ENCODE data around the gene STXBP5. TPM values are rescaled to one million over a fixed set of nuclear protein-coding genes. Genes with fewer than 3 reads are reported as not detected.

Gene STXBP5
- total and polyA plus RNA-seq, 2 of the 4 experiments (the other 2 are of a cell fraction), result 13.2 to 46.4 TPM

GRCh38 chr6:147166992-147167391 lies 37.2 kb upstream of the STXBP5 start:
- intact Hi-C loops (cut with micrococcal nuclease), result no loop called here
- no peaks in the 10 kb centered on the region for H3K36me3 ChIP-seq (ENCODE audit: control insufficient read depth, insufficient read depth, low read length)
- in situ Hi-C loops (cut with MboI; ENCODE audit: low sequenced_read_pairs), result no loop called here
- H2BK20ac ChIP-seq (ENCODE audit: low read depth, low read length), result no peak overlapping the region
- H3K56ac ChIP-seq (ENCODE audit: extremely low read depth, insufficient read depth, low read length), result no peak overlapping the region
- H3K9me3 ChIP-seq (ENCODE audit: control insufficient read depth, insufficient read depth, low read length), result no peaks in the 10 kb centered on the region
- H4K5ac ChIP-seq (ENCODE audit: low read depth, low read length), result peak overlapping the region; percentile 79; the same call in 1 of the 2 replicates
- dilution Hi-C loops (cut with HindIII; ENCODE audit: low sequenced_read_pairs, unreplicated experiment), result no loop called here
- no peak overlapping the region for H3K14ac ChIP-seq (replicated peaks; ENCODE audit: low read depth, low read length)
- no peak overlapping the region for H4K91ac ChIP-seq (ENCODE audit: insufficient read depth, low read depth, low read length)
- H3K4me3 ChIP-seq (ENCODE audit: insufficient read depth, low read depth, low read length), result no peak overlapping the region
- H2BK120ac ChIP-seq (ENCODE audit: low read depth, low read length), result 0 out of 2 replicates have a peak overlapping the region, but pooled peaks have one; percentile 90
- H3K27ac ChIP-seq (ENCODE audit: insufficient read depth, low read length), result no peak overlapping the region
- WGBS, 2 experiments (ENCODE audit: extremely low coverage in 2 of 2, insufficient read length in 1 of 2), result no CpG with 5 or more reads among the region's 1 CpG
- no peaks in the 10 kb centered on the region; the same call in 1 of the 2 replicates for H3K9me1 ChIP-seq (ENCODE audit: insufficient read depth, low read length)
- no TSS peak for BruUV-seq (replicated peaks)
- DNase-seq (peak; percentile 35), ATAC-seq (ENCODE audit: low read depth) (no peak)
- H2AK5ac ChIP-seq (ENCODE audit: low read depth, low read length), result no peak overlapping the region
- no peak overlapping the region for H3K9ac ChIP-seq (ENCODE audit: low read depth, low read length)
- H2AK9ac ChIP-seq (replicated peaks; ENCODE audit: low read depth, low read length, poor library complexity), result no peak overlapping the region
- no peaks in the 10 kb centered on the region for H4K20me1 ChIP-seq (ENCODE audit: insufficient read depth, low read length)
- H2BK15ac ChIP-seq (ENCODE audit: low read depth, low read length), result no peak overlapping the region
- peak overlapping the region; percentile 57 to 72; a peak in 2 of 4 replicates for H4K8ac ChIP-seq (ENCODE audit: low read depth in 2 of 2, low read length in 2 of 2)
- no peak overlapping the region; the same call in 1 of the 2 replicates for H3K4ac ChIP-seq (ENCODE audit: low read depth, low read length)
- peak overlapping the region; percentile 72 for H2BK5ac ChIP-seq (ENCODE audit: low read depth, low read length, poor library complexity, severe bottlenecking)
- no peaks in the 10 kb centered on the region for H3K27me3 ChIP-seq (ENCODE audit: control insufficient read depth, insufficient read depth, low read length)
- ChIA-PET CTCF (no interaction called here), POLR2A (ENCODE audit: unreplicated experiment) (no interaction called here)
- TF ChIP-seq MAFK (IDR thresholded peaks at IDR 0.05; ENCODE audit: low read depth, low read length) (no peak), FOS (IDR thresholded peaks at IDR 0.05; ENCODE audit: low read depth, low read length) (peak; percentile 53; the same call in 1 of the 2 replicates)
- H3K4me1 ChIP-seq (ENCODE audit: control insufficient read depth, insufficient read depth, low read length), result peaks cover 12% of the 10 kb centered on the region
- H3K23ac ChIP-seq (ENCODE audit: low read depth, low read length), result no peak overlapping the region; the same call in 1 of the 2 replicates
- no peak overlapping the region for H2AFZ ChIP-seq (replicated peaks; ENCODE audit: low read length, poor library complexity)
- peaks cover 0 to 3% of the 10 kb centered on the region in 2 experiments; a peak in 1 of 4 replicates for H3K79me1 ChIP-seq (ENCODE audit: low read depth in 1 of 2, low read length in 2 of 2)
- H3K18ac ChIP-seq (ENCODE audit: low read depth, low read length), result no peak overlapping the region; the same call in 1 of the 2 replicates
- H3K4me2 ChIP-seq (ENCODE audit: low read depth, low read length), result peak overlapping the region; percentile 45; the same call in 1 of the 2 replicates

Data from IMR-90 (cell line).